Measurements from ENCODE around the gene SLC38A3. TPM values are rescaled to one million over a fixed set of nuclear protein-coding genes. Genes with fewer than 3 reads are reported as not detected.

Gene SLC38A3
- total RNA-seq, 1 experiment from 2014 or later, result 16.8 TPM

DNA sequence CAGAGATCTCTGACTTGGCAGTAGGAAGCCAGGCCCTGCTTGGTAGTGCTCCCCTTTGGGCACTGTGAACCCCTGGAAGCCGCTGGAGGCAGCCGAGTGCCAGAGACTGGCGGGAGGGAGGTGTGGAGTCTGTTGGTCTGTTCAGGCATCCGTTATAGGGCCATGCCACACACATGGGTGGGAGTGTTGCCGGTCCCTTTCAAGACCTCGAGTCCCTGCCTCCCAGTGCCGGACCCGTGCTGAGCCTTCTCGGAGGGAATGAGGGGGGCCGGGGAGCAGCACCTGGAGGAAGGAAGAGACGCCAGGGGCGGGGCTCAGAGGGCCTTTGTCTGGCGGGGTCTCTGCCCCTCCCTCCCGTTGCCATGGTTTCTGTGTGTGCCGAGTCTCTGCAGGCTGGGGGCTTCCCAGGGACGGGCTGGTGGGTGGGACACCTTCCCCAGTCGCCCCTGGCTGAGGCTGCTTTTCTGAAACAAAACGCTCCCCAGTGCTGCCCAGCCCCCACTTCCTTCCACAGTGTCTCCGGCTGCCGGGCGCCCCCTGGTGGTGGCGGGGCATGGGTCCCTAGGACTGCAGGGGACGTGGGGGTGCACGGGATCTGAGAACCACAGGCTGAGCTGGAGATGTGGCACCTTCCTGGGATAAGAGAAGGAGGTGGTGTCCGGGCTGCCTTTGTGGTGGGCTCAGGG lies 40.9 kb downstream of the SLC38A3 start:
- intact Hi-C loops (cut with micrococcal nuclease; ENCODE audit: unreplicated experiment), result loop anchor here (1.0 kb wide), 1 partner anchor 19 kb away; no protein-coding TSS in a partner anchor
- H3K27me3 ChIP-seq (replicated peaks; ENCODE audit: control insufficient read depth, insufficient read depth, low read length), result no peaks in the 10 kb centered on the region
- no TSS peak for BruUV-seq (replicated peaks)
- peak overlapping the region; percentile 55 for H3K27ac Mint-ChIP-seq (ENCODE audit: unreplicated experiment)
- no peaks in the 10 kb centered on the region for H3K27me3 Mint-ChIP-seq (ENCODE audit: insufficient read depth, unreplicated experiment)
- ChIA-PET CTCF (interaction anchor here (0.7 to 4.1 kb wide), 13 partner anchors 10 to 109 kb away, joined by 3 to 30 read pairs (median 4); partner anchors contain the start of gene GNAI2), POLR2A (interaction anchor here (0.6 to 1.1 kb wide), 3 partner anchors 10 to 145 kb away, joined by 3 to 4 read pairs (median 4); no protein-coding TSS in a partner anchor)
- no peaks in the 10 kb centered on the region; the same call in 1 of the 2 replicates for H3K36me3 ChIP-seq (ENCODE audit: control insufficient read depth, insufficient read depth, low read length)
- peaks cover 8% of the 10 kb centered on the region for H3K4me1 ChIP-seq
- peaks cover 15% of the 10 kb centered on the region for H3K36me3 Mint-ChIP-seq (ENCODE audit: insufficient read depth, unreplicated experiment)
- no peaks in the 10 kb centered on the region for H3K9me3 ChIP-seq
- no peaks in the 10 kb centered on the region for H3K4me1 Mint-ChIP-seq (ENCODE audit: low read depth, unreplicated experiment)
- peak; percentile 87 to 97 for TF ChIP-seq CTCF (IDR thresholded peaks at IDR 0.05; ENCODE audit: insufficient read depth in 1 of 2, low read depth in 1 of 2, low read length in 1 of 2, severe bottlenecking in 1 of 2, unreplicated experiment in 1 of 2)
- no peaks in the 10 kb centered on the region for H3K9me3 Mint-ChIP-seq (ENCODE audit: unreplicated experiment)
- H3K4me3 ChIP-seq (ENCODE audit: low read depth, low read length), result no peak overlapping the region
- DNase-seq, result peak; percentile 81 to 90
- H3K4me3 Mint-ChIP-seq (ENCODE audit: unreplicated experiment), result no peak overlapping the region

GRCh38 chr3:50246517-50246954 lies 41.5 kb downstream of the SLC38A3 start:
- H3K27me3 Mint-ChIP-seq (ENCODE audit: insufficient read depth, unreplicated experiment), result no peaks in the 10 kb centered on the region

More at GRCh38 chr3:50246517-50246954, 41.5 kb downstream of the SLC38A3 start:
- ChIA-PET CTCF (interaction anchor here (0.7 to 4.1 kb wide), 13 partner anchors 9 to 110 kb away, joined by 3 to 30 read pairs (median 4); partner anchors contain the start of gene GNAI2), POLR2A (interaction anchor here (0.6 to 1.1 kb wide), 3 partner anchors 11 to 146 kb away, joined by 3 to 4 read pairs (median 4); no protein-coding TSS in a partner anchor)
- no peak for DNase-seq
- peaks cover 20% of the 10 kb centered on the region for H3K36me3 Mint-ChIP-seq (ENCODE audit: insufficient read depth, unreplicated experiment)
- H3K4me1 Mint-ChIP-seq (ENCODE audit: low read depth, unreplicated experiment), result no peaks in the 10 kb centered on the region
- H3K9me3 Mint-ChIP-seq (ENCODE audit: unreplicated experiment), result no peaks in the 10 kb centered on the region
- Histone ChIP-seq H3K4me3 (ENCODE audit: low read depth, low read length) (no peak overlapping the region), H3K27me3 (replicated peaks; ENCODE audit: control insufficient read depth, insufficient read depth, low read length) (no peaks in the 10 kb centered on the region), H3K36me3 (ENCODE audit: control insufficient read depth, insufficient read depth, low read length) (no peaks in the 10 kb centered on the region), H3K9me3 (no peaks in the 10 kb centered on the region), H3K4me1 (peaks cover 8% of the 10 kb centered on the region)
- peak overlapping the region; percentile 55 for H3K27ac Mint-ChIP-seq (ENCODE audit: unreplicated experiment)
- H3K4me3 Mint-ChIP-seq (ENCODE audit: unreplicated experiment), result no peak overlapping the region
- intact Hi-C loops (cut with micrococcal nuclease; ENCODE audit: unreplicated experiment), result loop anchor here (1.0 kb wide), 1 partner anchor 19 kb away; no protein-coding TSS in a partner anchor
- TF ChIP-seq CTCF (IDR thresholded peaks at IDR 0.05; ENCODE audit: insufficient read depth in 1 of 2, low read depth in 1 of 2, low read length in 1 of 2, severe bottlenecking in 1 of 2, unreplicated experiment in 1 of 2), result no peak
- no TSS peak for BruUV-seq (replicated peaks)
